HG03565 (cell line): Measurements from ENCODE around the gene CDYL.

ENCODE experiments used
- ATAC-seq: cut with Tn5 transposase; IDR thresholded peaks from one replicate; pipeline ENCODE4 v1.9.1; 2021; ENCODE audit warnings: mild to moderate bottlenecking, moderate library complexity; ENCODE audit not compliant: unreplicated experiment

CDYL gene

DNA sequence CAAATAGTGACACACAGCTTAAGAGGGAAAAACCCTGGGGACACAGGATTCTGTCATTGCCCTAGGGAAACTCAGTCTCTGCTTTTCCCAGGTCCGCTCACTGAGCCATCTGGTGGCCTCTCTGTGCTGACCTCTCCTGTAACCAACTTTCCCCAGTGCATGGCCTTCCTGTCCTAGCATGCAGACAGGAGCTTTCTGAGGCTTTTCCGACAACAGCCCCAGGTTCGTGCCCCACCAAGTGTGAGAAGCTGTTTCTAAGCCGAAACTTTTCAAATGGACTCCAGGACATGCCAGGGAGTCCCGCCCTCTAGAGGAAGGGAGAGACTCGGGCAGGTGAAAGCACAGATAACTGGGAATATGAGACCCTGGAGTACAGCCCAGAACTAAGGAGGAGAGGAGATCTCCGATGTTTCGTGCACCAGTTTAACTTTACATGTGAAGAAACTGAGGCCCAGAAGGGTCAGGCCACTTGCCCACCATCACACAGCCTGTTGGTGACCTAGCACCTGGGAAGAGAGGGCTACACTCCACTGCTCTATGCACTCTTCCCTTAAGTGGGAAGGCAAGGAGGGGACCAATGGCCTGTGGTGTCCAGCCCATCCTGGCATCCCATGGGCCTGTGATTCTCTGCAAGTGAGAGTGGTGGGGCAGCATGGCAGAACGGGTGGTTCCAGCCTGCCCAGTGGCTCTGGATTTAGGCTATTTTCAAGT lies 181.5 kb downstream of the CDYL start:
- no peak for ATAC-seq

DNA sequence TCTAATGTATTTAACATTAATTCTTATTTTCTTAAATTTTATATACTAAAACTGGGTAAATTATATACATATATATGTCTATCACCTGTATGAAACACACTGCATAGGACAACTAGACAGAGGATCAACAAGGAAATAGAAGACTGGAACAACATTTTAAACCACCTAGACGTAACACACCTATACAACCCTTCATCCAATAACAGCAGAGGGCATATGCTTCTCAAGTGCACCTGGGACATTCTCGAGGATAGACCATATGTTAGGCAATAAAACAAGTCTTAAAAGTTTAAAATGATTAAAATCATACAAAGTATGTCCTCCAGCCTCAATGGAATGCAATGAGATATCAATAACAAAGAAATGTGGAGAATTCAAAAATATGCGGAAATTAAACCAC lies 182.4 kb downstream of the CDYL start:
- no peak for ATAC-seq

DNA sequence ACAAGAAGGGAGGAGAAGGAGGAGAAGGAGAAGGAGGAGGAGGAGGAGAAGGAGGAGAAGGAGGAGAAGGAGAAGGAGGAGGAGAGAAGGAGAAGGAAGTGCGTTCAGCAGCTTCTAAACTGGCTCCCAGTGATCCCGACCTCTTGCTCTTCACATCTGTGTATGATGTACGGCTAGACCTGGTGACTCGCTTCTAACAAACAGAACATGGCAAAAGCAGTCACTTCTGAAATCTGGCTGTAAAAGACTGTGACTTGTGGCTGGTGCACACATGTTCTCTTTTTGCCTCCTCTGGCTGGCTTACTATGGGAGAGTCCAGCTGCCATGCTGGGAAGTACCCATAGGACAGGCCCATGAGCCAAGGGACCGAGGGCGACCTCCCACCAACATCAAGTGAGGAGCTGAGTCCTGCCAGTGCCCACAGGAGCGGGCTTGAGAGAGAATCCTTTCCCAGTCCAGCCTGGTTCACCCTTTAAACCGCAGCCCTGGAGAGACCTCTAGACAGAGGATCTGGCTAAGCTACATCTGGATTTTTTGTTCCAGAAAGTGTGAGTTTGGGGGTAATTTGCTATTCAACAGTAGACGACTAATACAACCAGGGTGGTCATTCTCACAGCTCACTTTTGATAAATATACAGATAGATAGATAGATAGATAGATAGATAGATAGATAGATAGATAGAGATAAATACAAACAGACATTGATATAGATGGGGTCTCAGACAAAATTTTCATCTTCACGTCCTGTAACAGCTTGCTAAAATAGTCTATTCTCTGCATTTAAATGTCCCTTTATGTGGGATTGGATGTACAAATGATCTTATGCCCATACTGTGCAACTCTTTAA lies 185.3 kb downstream of the CDYL start:
- ATAC-seq = no peak

GRCh38 chr6:4962905-4963304 lies 186.7 kb downstream of the CDYL start:
- no peak for ATAC-seq

GRCh38 chr6:4964675-4965561 lies 188.7 kb downstream of the CDYL start:
- no peak for ATAC-seq

- no peak for ATAC-seq
Measured at GRCh38 chr6:4965562-4966389, 189.6 kb downstream of the CDYL start.

GRCh38 chr6:4967301-4968030 lies 191.3 kb downstream of the CDYL start:
- ATAC-seq = no peak

- no peak for ATAC-seq
Measured at GRCh38 chr6:4969609-4970285, 193.5 kb downstream of the CDYL start.

DNA sequence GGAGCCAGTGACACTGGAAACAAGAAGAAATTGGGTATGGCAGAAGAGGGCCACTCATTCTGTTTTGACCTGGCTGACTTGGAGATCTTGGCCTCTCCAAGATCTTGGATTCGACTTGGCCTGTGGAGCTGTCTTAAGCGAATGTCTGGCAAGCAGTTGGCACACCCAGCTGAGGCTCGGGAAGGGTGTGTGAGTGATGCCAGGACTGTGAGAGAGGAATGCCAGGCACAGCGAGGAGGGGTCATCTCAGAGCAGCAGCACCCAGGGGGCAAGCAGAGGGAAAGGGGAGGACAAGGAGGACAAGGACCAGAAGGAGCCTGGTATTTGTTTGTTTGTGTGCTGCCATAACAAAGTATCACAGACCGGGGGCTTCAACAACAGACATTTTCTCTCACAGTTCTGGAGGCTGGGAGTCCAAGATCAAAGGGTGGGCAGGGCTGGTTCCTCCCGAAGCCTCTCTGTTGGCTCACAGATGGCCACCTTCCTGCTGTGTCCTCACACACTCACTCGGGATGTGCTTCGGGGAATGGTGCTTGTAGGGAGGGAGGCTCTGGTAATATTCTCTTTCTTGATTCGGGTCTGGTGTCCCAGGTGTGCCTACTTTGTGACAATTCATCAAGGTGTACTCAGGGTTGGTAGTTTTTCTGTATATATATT lies 194.7 kb downstream of the CDYL start:
- no peak for ATAC-seq

- ATAC-seq = no peak
Measured at GRCh38 chr6:4971851-4972250, 195.6 kb downstream of the CDYL start.

GRCh38 chr6:4972438-4972837 lies 196.2 kb downstream of the CDYL start:
- no peak for ATAC-seq

DNA sequence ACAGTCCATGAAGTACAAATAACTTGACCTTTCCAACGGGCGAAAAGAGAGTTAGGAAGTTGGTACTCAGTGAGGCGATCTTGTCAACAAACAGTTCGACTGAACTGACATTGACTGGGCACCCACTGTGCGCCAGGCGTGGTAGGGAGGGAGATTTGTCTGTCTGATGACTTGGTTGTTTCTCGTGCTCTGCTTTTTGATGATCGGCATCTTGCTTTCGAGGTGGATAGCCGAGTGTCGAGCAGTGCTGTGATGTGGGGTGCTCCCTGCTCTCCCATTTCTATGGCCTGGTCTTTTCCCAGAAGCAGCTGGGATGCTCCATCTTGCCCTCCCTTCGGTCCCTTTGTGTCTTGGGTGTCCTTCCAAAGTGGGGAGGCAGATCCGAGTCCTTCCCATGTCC lies 197.2 kb downstream of the CDYL start:
- ATAC-seq = no peak

DNA sequence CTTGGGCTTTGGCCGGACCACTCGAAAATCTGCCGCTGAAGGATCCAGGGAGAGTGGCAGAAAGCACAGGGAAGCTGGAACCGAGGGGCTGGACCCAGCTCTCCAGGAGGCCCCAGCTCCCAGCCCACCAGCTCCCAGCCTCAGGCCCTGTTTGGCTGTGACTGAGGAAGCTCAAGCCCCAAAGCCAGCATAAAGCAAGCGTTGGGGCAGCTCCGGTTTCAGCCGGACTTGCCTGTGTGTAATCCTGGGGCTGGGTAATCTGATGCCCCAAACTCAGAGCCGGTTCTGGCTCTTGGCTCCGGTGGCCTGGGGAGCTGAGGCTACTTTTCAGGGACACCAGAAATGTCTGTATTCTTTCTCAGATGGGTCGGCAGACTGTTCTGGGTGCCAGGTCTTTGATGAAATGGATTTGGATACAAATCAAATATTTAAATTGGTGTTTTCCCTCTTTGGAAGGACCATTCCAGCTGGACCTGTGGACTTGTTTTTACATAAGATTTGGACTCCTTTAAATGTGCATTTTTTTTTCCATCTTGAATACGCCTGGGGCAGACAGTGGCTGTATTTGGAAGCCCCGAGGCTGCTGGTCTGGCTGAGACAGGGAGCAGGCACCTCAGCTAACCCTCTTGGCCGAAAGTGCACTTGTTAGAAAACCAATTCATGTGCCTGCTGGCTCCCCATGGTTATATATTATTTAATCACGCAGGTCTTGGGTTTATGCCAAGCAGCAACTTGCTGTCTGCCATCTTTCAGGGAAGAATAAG lies 198.0 kb downstream of the CDYL start:
- ATAC-seq = no peak

GRCh38 chr6:4974962-4975361 lies 198.8 kb downstream of the CDYL start:
- no peak for ATAC-seq

- ATAC-seq = no peak
Measured at GRCh38 chr6:4975506-4975905, 199.3 kb downstream of the CDYL start.

DNA sequence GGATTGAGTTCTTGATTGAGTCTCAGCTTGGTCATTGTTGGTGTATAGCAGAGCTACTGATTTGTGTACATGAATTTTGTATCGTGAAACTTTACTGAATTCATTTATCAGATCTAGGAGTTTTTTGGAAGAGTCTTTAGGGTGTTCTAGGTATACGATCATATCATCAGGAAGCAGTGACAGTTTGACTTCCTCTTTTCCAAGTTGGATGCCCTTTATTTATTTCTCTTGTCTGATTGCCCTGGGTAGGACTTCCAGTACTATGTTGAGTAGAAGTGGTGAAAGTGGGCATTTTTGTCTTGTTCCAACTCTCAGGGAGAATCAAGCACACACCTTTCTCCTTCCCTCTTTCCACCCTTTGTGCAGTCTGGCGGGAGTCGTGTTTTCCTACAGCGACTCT lies 201.3 kb downstream of the CDYL start:
- ATAC-seq = no peak

- ATAC-seq = no peak
Measured at GRCh38 chr6:4979426-4979825, 203.2 kb downstream of the CDYL start.

DNA sequence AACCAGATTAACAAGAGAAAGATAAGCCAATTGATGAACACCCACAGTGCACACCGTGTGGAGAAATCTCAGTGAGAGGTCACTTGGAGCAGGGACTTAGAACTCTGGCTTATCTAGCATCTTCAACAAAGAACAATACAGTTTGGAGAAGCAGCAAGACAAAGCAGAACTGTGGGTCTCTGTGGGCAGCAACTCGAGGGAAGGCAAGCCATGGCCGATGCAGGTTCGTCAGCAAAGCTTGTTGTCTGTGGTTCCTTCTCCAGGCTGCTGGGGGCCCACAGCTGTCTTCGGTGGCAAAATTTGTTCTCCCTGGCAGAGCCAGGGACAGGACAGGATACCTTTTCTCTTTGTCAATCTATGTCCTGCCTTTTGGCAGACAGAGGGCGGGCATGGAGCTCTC lies 205.6 kb downstream of the CDYL start:
- ATAC-seq = no peak
